ENCODE data around the gene RND2.
"Not testable (repeated sequence)": the region's sequence is repeated elsewhere in the genome, so short reads cannot be mapped to it uniquely, and the experiment has no call there.

The RND2 gene

DNA sequence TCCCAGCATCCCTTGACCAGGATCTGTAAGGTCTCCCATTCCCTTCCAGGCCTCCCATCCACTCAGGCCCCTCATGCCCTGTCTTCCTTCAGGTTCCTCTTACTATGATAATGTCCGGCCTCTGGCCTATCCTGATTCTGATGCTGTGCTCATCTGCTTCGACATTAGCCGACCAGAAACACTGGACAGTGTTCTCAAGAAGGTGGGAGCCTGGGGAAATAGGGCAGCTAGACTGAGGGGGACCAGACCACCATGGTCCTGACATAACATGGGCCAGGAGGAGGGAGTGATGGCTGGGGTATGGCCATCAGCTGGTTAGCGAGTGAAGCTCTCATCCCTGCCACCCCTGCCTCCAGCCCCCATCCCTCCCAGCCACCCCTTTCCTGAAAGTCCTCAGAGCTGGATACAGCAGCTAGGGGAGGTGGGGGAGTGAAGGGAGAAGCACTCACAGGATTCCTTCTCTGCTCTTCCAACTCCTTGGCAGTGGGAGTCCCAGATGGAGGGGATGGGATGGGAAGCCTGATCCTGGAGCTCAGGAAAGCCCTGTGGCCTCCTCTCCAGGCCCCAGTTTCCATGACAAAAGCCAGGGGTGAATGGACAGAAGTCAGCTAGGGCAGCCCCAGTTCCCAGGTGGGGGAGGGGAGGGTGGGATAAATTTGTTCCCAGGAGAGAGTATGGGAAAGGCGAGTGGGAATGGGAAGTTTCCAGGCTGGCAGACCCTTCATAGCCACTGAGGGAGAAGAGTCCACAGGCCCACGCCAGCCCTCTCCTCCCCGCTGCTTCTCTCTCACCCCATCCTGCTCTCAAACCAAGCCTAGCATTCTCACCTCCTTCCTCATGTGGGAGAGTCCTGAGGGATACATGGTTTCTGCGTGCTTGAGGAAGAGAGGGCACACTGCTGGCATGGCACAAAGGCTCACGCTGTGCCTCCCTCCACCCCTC, 2.3 kb downstream of the RND2 start:
- DNase-seq (ENCODE audit: low read depth, low spot score), result no peak

DNA sequence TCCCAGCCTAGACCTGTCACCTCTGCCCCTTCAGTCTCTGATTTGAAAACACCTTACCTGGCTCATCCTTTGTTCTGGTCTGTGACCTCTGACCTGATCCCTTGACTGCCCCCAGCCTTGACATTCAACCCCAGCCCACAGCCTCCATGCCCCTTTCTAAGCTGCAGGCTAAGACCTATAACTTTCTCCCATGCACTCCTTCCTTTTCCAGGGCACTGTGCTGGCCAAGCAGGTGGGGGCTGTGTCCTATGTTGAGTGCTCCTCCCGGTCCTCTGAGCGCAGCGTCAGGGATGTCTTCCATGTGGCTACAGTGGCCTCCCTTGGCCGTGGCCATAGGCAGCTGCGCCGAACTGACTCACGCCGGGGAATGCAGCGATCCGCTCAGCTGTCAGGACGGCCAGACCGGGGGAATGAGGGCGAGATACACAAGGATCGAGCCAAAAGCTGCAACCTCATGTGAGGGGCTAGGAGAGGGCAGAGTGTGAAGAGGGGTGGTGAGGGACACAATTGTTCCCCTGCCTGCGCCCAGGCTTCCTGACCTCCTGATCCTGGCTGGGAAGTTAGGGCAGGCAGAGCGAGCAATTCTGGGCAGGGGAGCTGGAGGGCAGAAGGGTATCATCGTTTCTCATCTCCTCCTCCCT, 3.3 kb downstream of the RND2 start:
- DNase-seq (ENCODE audit: low read depth, low spot score), result no peak

DNA sequence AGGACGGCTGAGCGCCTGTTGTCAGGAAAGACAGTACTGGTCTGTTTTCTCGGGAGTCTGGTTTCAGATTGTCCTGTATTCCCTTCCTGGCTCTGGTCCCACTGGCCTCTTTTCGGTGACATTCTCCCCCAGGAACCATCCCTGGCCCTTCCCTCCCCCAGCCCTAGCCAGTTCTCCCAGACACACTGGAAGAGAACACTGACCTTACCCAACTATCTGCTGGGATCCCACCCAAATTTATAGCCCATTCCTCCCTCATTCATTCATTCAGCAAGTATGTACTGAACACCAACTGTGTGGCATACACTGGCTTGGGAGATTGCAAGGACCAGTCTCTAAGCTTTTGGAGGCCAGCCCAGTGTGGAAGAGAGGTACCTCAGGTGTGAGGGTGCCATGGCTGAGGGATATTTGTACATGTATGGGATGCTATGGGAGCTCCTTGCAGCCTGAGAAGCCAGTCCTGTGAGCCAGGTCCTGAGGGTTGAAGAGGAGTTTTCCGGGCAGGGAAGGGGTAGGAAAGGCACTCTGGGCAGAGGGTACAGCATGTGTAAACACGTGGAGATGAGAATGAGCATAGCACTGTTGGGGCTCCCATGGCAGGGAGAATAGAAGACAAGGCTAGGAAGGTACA, 5.2 kb downstream of the RND2 start:
- no peak for DNase-seq (ENCODE audit: low read depth, low spot score)

DNA sequence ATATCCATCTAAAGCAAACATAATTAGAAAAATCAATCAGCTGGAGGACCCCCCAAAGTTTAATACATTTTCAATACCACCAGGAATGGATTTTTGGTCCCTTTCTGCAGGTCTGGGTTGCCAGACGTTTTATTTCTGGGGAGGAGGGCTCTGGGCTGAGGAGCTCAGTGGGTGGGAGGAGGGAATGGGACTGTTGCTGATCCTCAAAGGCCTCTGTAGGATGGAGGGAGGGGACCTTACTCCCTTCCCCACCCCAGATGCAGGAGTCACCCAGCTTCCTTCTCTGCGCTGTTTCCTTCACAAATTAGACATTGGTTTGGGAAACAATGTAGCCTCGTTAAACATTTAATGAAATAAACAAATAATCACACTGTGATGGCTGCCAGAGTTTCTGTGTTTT, 6.6 kb downstream of the RND2 start:
- no peak for DNase-seq (ENCODE audit: low read depth, low spot score)

DNA sequence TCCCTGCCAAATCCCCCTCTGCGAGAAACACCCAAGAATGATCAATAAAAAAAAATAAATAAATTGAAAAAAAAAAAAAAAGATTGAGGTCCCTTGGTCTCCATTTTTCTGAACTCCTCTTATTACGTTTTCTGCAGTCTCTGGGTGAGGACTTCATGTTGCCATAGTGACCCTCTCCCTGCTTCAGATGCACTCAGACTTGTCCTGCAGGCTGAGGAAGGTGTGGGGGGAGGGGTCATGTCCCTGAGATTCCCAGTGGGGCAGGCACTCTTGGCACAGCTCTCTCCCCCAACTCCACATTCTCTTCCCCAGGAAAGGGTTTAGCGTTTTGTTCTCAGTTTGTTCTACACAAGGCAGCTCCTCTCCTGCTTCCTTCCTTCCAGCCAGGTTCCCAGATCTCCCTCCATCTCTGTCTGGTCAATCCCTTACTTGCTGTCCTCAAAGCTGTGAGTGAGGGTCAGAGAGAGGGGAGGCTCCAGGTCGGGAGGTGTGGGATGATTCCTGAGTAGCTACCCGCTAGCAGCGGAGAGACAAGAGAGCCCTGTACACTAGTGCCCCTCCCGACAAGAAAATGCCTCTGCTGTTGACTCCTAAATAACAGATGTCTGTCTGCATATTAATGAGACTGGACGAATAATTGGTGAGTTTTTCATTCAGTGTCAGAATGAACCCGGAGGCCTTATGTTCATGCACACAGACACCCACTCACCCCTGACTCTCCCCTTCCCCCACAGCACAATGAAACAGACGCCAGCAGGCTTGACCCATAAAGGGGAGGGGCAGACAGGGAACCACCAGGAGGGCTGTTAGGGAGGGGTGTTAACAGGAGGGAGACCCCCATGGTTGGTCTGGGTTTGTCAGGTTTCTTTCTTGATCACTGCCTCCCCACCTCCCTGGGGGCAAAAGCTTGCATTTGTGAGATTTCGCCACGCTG, 9.2 kb downstream of the RND2 start:
- DNase-seq (ENCODE audit: low read depth, low spot score), result no peak

DNA sequence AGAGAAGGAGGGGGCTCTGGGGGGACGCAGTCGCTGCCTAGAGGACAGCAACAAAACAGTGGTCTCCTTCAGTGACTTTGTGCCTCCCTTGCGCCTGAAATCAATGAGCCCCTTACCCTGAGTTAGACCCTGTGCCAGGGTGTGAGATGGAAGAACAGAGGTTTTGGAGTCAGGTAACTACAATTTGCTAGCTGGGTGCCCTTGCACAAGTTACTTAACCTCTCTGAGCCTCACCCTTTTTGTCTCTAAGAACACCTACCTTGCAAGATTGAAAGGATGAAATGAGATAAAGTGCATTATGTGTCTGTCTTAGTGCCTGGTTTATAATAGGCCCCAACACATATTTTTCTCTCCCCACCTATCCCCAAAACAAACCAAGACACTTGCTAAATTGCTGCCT, 9.9 kb downstream of the RND2 start:
- no peak for DNase-seq (ENCODE audit: low read depth, low spot score)

DNA sequence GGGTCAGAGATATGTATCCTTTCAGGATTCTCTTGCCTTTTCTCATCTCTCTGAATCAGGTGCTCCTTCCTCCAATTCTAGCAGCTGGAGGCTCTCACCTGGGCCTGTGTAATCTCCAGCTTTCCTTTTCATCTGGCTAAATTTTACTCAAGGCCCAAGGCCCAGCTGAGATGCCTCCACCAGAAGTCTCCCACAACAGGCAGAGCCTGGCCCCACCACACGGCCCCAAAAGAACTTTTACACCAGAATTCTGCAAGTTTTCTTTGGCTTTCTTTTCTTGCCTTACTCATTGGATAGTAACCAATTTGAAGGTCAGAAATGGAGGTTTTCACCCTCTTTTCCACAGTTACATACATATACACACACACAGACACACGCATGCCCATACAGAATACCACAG, 14.6 kb downstream of the RND2 start:
- DNase-seq (ENCODE audit: low read depth, low spot score), result no peak

DNA sequence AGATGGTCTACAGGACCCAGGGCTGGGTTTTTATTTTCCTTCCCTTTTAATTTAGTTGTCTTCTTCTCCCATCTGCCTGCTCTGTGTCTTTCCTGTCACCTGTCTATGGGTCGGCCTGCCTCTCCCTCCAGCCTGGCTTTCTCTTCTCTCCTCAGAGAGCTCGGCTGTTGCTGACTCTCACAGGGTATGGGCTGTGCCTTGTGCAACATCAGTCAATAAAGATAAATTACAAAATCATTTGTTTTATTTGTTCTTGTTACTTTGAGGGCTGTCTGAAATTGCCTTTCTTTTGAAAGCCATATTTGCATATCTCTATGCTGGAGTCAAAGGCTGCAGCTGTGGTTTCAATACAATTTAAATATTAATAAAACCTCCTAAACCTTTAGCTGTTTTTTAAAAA, 15.6 kb downstream of the RND2 start:
- DNase-seq (ENCODE audit: low read depth, low spot score), result no peak

DNA sequence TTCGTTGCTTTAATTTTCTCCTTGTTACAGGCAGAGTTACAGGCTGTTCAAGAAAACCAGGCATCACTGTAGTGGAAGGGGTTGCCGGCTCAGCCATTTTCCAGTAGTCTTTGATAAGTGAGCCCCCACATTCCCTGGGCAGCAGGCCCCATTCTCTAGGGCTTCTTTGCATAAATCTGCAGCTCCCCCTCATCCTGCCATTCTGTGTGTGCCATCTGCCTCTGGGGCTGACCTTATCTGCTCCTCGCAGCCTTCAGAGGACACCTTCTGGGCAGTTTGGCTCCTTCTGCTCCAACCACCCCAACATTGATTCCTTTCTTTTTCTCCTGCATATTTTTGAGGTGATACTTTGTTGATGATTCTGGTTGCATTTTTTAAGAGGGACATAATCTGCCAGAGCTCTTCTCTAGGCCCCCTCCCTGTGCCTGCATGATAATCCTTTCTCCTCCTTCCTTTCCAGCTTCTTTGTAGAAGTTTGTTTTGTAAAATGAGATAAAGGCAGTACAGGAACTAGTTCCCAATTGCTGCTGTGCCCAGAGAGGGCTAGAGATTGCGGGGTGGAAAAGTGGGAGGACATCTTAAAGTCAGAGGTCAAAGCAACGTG, 17.1 kb downstream of the RND2 start:
- no peak for DNase-seq (ENCODE audit: low read depth, low spot score)

DNA sequence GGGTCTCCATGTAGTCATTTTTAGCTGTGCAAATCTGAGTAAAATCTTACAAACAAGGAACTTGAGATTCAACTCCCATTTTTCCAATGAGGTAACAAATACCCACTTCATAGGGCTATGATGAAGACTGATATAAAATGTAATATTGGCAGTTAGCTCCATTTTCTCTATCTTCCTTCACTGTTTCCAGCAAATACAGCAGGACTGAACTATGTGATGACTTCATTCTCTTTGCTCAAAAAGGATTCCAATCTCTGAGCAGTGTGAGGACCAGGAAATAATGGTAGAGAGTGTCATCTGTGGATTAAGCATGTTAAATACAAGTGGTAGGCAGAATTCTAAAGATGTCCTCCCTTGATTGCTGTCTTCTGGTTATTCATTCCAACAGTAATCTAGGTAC, 18.3 kb downstream of the RND2 start:
- DNase-seq (ENCODE audit: low read depth, low spot score), result no peak

DNA sequence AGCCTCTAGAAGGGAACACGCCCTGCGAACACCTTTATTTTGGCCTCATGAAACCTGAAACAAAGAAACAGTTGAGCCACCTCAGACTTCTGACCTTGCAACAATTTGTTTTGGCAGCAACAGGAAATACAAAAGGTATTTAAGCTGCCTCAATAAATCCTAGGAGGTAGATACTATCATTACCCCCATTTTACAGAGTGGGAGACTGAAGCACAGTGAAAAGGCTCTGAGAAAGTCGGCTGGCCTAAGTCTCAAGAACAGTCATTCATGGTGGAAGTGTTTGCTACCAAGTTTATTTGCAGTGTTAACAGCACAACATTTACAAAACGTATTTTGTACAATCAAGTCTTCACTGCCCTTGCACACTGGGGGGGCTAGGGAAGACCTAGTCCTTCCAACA, 19.0 kb downstream of the RND2 start:
- DNase-seq (ENCODE audit: low read depth, low spot score), result no peak

DNA sequence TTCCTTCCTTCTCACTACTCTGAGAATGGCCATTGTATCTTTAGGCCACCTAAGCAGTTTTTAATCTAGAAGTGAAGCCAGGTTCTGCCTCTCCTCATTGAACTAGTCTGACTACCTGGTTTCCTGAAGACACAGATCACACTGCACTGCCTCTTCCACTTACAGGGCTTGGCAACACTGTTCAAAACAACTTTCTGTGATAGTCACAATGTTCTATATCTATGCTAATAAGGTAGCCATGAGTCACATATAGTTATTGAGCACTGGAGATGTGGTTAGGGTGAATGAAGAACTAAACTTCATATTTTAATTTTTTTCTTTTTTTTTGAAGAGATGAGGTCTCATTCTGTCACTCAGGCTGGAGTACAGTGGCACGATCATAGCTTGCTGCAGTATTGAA, 26.9 kb downstream of the RND2 start:
- DNase-seq (ENCODE audit: low read depth, low spot score), result no peak

DNA sequence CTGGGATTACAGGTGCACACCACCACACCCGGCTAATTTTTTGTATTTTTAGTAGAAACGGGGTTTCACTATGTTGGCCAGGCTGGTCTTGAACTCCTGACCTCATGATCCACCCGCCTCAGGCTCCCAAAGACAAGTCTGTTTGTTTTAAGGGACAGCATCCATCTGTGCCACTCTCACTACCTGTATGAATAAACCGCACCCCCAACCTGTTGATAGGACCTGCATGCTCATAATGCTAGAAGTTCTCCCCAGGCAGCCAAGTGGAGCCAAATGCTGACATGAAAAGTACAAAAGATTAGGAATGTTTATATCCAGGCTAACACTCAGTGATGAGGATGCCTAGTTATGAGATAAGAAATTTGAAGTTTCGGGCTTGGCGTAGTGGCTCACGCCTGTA, 28.0 kb downstream of the RND2 start:
- not testable (repeated sequence) for DNase-seq (ENCODE audit: low read depth, low spot score)

DNA sequence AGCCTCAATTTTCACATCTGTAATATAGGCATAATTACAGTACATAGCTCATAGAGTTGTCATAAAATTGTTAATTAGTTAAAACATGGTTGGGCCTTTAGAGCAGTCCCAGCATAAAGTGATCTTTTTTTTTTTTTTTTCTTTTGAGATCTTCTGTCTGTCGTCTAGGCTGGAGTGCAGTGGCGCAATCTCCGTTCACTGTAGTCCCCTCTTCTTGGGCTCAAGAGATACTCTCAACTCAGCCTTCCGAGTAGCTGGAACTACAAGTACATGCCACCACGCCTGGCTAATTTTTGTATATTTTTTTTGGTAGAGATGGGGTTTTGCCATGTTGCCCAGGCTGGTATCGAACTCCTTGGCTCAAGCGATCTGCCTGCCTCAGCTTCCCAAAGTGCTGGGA, 31.0 kb downstream of the RND2 start:
- DNase-seq (ENCODE audit: low read depth, low spot score), result no peak

DNA sequence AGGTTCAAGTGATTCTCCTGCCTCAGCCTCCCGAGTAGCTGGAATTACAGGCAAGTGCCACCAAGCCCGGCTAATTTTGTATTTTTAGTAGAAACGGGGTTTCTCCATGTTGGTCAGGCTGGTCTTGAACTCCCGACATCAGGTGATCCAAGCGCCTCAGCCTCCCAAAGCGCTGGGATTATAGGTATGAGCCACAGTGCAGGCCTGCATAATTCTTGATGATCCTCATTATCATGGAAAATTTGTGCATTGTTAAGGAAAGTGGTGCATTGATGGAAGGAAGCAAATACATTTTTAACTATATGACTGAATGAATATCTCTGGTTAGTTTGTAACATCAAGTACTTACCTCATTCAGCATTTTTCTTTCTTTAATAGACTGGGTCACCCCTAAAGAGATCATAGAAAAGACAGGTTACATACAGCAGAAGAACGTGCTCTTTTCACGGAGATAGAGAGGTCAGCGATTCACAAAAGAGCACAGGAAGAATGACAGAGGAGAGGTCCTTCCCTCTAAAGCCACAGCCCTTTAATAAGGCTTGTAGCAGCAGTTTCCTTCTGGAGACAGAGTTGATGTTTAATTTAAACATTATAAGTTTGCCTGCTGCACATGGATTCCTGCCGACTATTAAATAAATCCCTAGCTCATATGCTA, 38.1 kb downstream of the RND2 start:
- no peak for DNase-seq (ENCODE audit: low read depth, low spot score)

DNA sequence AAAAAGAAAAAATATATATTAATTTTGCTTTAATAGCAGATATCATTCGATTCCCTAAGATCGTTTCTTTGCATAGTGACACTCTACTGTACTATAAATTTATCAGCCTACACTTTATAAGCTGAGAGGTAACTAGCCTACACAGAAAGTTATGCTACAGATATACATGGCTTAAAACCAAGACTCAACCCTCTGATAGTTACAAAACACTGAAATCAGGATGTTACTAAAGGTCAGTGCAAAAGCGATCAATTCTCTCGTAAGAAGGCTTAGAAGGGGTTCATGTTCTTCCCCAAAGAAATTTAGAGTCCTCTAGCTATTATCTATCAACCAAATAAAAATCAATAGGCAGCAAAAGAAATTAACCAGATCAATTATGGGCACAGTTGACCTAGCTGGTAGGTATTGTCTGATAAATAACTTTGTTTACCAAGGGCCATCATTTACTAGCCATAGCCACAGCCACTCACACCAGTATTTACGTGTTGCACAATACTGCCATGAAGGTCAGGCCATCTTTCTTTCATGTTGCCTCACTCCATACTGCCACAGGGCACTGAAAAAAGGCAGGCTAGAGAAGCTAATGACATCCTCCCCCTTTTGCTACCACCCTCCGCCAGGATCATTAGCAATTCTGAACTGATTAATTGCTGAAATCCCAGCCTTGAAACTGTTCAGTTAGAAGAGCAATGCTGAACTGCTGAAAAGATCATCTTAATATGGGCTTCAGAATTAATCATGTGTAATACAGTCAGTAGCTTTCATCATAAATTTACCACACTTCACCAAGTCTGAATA, 43.7 kb downstream of the RND2 start:
- DNase-seq (ENCODE audit: low read depth, low spot score), result no peak

DNA sequence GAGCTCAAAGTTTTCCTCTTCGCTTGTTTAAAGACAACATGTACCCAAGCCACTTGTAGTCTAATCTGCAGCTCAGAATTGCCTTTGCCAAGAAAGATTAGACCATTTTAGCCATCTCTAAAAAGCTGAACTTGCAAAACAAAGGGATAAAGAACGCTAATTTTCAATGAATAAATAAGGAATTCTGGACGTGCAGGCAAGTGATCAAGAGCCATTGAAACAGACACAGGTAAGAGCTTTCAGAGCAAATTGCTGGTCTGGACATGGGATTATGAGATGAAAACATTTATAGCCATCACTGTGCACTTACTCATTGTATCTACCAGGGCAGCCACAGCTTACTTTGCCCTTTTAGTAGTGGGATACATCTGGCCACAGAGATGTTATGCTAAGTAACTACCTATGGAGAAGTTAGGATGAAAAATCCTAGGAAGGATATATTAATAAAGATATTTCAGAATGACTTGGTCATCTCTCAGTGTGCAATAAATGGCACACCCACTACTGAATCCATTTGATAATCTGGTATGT, 44.4 kb downstream of the RND2 start:
- no peak for DNase-seq (ENCODE audit: low read depth, low spot score)

DNA sequence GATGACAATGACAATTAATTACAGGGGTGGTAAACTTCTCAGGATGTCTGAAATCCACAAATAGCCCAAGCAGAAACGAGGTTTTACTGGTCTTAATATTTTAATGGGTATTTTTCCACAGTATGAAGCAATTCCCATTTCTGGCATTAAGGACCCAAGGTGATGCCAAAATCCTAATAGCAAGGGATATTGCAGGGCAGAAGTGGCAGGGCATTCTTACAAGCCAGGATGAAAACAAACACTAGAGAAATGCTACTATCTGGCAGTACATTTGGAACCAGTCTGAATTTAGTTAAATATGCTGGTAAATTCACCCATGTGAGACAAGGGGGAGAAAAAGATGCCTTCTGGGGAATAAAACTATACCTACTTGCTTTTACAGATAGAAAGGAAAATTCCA, 45.2 kb downstream of the RND2 start:
- no peak for DNase-seq (ENCODE audit: low read depth, low spot score)

DNA sequence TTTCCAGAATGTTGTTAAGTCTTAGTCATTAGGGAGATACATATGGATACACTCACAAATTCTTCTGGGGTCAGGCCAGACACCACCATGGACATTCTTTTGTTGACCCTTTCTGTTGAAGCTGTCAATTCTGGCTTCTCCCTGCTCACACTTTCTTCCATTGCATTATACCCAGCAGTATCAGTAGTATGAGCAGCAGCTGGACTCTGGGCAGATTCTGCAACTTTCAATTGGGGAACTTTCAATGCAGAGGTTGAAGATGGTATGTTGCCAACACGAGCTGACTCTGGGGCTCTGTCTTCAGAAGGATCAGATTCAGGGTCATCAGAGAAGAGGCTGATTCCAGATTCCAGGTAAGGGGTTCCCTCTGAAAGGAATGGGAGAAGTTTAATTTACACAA, 45.8 kb downstream of the RND2 start:
- DNase-seq (ENCODE audit: low read depth, low spot score), result no peak

DNA sequence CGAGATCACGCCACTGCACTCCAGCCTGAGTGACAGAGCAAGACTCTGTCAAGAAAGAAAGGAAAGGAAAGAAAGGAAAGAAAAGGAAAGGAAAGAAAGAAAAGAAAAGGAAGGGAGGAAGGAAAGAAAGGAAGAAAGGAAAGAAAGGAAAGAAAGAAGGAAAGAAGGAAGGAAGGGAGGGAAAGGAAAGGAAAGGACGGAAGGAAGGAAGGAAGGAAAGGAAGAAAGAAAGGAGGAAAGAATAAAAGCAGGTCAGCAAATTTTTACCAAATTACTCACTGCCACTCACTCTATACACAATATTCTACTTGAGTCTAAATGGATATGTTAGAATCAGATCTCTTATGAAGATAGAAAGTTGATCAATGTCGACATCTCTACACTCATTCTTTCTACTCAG, 49.8 kb downstream of the RND2 start:
- DNase-seq (ENCODE audit: low read depth, low spot score), result no peak

Measured in iPS DF 19.7 (cell line).